A673 (cell line): Measurements from ENCODE around the gene ATP2B3. TPM values are rescaled to one million over a fixed set of nuclear protein-coding genes. Genes with fewer than 3 reads are reported as not detected.

ENCODE experiments used
- BruUV-seq: library from RNA; stranded (reverse); fragments of 400-500 nt; replicated peaks from 2 replicates; lab custom pipeline; 2021; lab: Mats Ljungman, UMichigan
- CTCF ChIA-PET: fragments of 300-600 bp; sonication (Branson Sonifier 250); formaldehyde crosslinking; loops from one replicate; lab custom pipeline; 2022; ENCODE audit warnings: antibody characterized with exemption; lab: Charles Lee
- POLR2A ChIA-PET: fragments of 300-600 bp; sonication (Branson Sonifier 250); formaldehyde crosslinking; loops from one replicate; lab custom pipeline; 2022; ENCODE audit warnings: antibody characterized with exemption; ENCODE audit not compliant: low non-redundant PET; lab: Charles Lee
- DNase-seq: peaks from one replicate; pipeline ENCODE4 v3.0.0-alpha.2; 2015; ENCODE audit warnings: low spot score
- H3K27ac ChIP-seq: fragments of 200-600 bp; sonication (generic); 2 replicates; pipeline ENCODE4 v1.5.1; 2016; ENCODE audit warnings: mixed run types, low read depth, mild to moderate bottlenecking, mixed read lengths, antibody characterized with exemption, low read length; ENCODE audit not compliant: poor library complexity, severe bottlenecking
- H3K27me3 ChIP-seq: fragments of 200-600 bp; sonication (generic); replicated peaks from 2 replicates; pipeline ENCODE4 v1.6.1; 2017; ENCODE audit warnings: mixed run types, low read depth, mild to moderate bottlenecking, mixed read lengths, antibody characterized with exemption, low read length; ENCODE audit not compliant: insufficient read depth, poor library complexity
- H3K36me3 ChIP-seq: fragments of 200-600 bp; sonication (generic); 2 replicates; pipeline ENCODE4 v1.6.1; 2016; ENCODE audit warnings: mixed run types, mild to moderate bottlenecking, mixed read lengths, antibody characterized with exemption, low read length; ENCODE audit not compliant: insufficient read depth, poor library complexity, severe bottlenecking
- H3K4me1 ChIP-seq: fragments of 200-600 bp; sonication (generic); 2 replicates; pipeline ENCODE4 v1.6.1; 2017; ENCODE audit warnings: mixed run types, mild to moderate bottlenecking, mixed read lengths, antibody characterized with exemption, low read length; ENCODE audit not compliant: insufficient read depth, poor library complexity, severe bottlenecking
- H3K4me3 ChIP-seq: fragments of 200-600 bp; sonication (generic); 2 replicates; pipeline ENCODE4 v1.5.1; 2016; ENCODE audit warnings: low read depth, mixed run types, mild to moderate bottlenecking, mixed read lengths, low read length; ENCODE audit not compliant: poor library complexity, severe bottlenecking
- H3K9me3 ChIP-seq: fragments of 200-600 bp; sonication (generic); 2 replicates; pipeline ENCODE4 v1.6.1; 2016; ENCODE audit warnings: mixed run types, low read depth, mild to moderate bottlenecking, mixed read lengths, antibody characterized with exemption, low read length; ENCODE audit not compliant: poor library complexity, severe bottlenecking
- CTCF ChIP-seq: fragments of 300-800, 200-600 bp; sonication (generic); conservative IDR thresholded peaks from 2 replicates; pipeline ENCODE4 v1.5.1; 2017; ENCODE audit warnings: low read depth, mild to moderate bottlenecking, antibody characterized with exemption, low read length, moderate library complexity, mixed read lengths
- EZH2 ChIP-seq: fragments of 200-600 bp; sonication (generic); IDR thresholded peaks from 2 replicates; pipeline ENCODE4 v1.6.1; 2017; ENCODE audit warnings: borderline replicate concordance, low read depth, mild to moderate bottlenecking, mixed read lengths, antibody characterized with exemption, low read length; ENCODE audit not compliant: poor library complexity, severe bottlenecking
- intact Hi-C: fragments of 100-400 bp; cut with micrococcal nuclease; formaldehyde crosslinking; loops from one replicate; pipeline ENCODE4 v1.10.0; 2022; ENCODE audit not compliant: unreplicated experiment
- total RNA-seq: library from RNA; stranded (reverse); gene quantifications from 2 replicates; pipeline ENCODE4 v1.2.3, GENCODE V29; 2021

ATP2B3 gene
- total RNA-seq, 1 experiment from 2014 or later = 0.11 TPM

GRCh38 chrX:153583433-153583832 lies 66.0 kb downstream of the ATP2B3 start:
- no peak overlapping the region for H3K4me3 ChIP-seq
- ChIA-PET POLR2A (no interaction called here), CTCF (no interaction called here)
- no peaks in the 10 kb centered on the region for H3K4me1 ChIP-seq
- H3K9me3 ChIP-seq = no peaks in the 10 kb centered on the region
- no TSS peak for BruUV-seq
- H3K27me3 ChIP-seq = no peaks in the 10 kb centered on the region
- no peak for DNase-seq
- no peak overlapping the region for H3K27ac ChIP-seq
- no peak for TF ChIP-seq EZH2
- no peak for TF ChIP-seq CTCF
- no peaks in the 10 kb centered on the region for H3K36me3 ChIP-seq
- intact Hi-C loops = no loop called here

- TF ChIP-seq EZH2 (no peak), CTCF (no peak)
- no peak overlapping the region for H3K4me3 ChIP-seq
- H3K27me3 ChIP-seq = no peaks in the 10 kb centered on the region
- no peaks in the 10 kb centered on the region for H3K4me1 ChIP-seq
- intact Hi-C loops = no loop called here
- H3K36me3 ChIP-seq = no peaks in the 10 kb centered on the region
- POLR2A ChIA-PET = no interaction called here
- BruUV-seq = no TSS peak
- H3K9me3 ChIP-seq = no peaks in the 10 kb centered on the region
- CTCF ChIA-PET = no interaction called here
- no peak for DNase-seq
- no peak overlapping the region for H3K27ac ChIP-seq
These were observed 68.4 kb downstream of the ATP2B3 start for GRCh38 chrX:153585827-153586226.

- TF ChIP-seq CTCF = no peak
- no peak for TF ChIP-seq EZH2
These were observed 69.9 kb downstream of the ATP2B3 start for GRCh38 chrX:153587342-153587741.

More at GRCh38 chrX:153587342-153587741, 69.9 kb downstream of the ATP2B3 start:
- no peak overlapping the region for H3K4me3 ChIP-seq
- no peaks in the 10 kb centered on the region for H3K36me3 ChIP-seq
- BruUV-seq = no TSS peak
- intact Hi-C loops = no loop called here
- no peaks in the 10 kb centered on the region for H3K4me1 ChIP-seq
- no peak for DNase-seq
- H3K9me3 ChIP-seq = no peaks in the 10 kb centered on the region
- POLR2A ChIA-PET = no interaction called here
- H3K27me3 ChIP-seq = no peaks in the 10 kb centered on the region
- no peak overlapping the region for H3K27ac ChIP-seq
- CTCF ChIA-PET = no interaction called here
